Liver (tissue), 9 donors: ENCODE results near the gene CBX8. TPM values are rescaled to one million over a fixed set of nuclear protein-coding genes. Genes with fewer than 3 reads are reported as not detected.
A peak's percentile ranks its signal among the peaks of the same experiment; 100 is the strongest.

Experiments
- DNase-seq: peaks from one replicate; pipeline ENCODE4 v3.0.0-alpha.2; 2017; ENCODE audit warnings: low spot score
- H3K27ac ChIP-seq, 2 donors: one replicate each; pipeline ENCODE4 v1.7.0; 2013; ENCODE audit warnings: inconsistent platforms in 2 of 2, low read length in 2 of 2, control low read depth in 1 of 2, low read depth in 1 of 2, mild to moderate bottlenecking in 1 of 2
- H3K27me3 ChIP-seq, 4 donors: one replicate each; pipeline versions ENCODE4 v1.6.1 to v1.7.0; 2013; ENCODE audit warnings: low read length in 3 of 4, inconsistent platforms in 1 of 4, mild to moderate bottlenecking in 1 of 4, moderate library complexity in 1 of 4; ENCODE audit not compliant: control insufficient read depth in 4 of 4, insufficient read depth in 4 of 4
- H3K36me3 ChIP-seq, 4 donors: one replicate each; pipeline versions ENCODE4 v1.6.1 to v1.7.0; 2013; ENCODE audit warnings: low read length in 3 of 4, mild to moderate bottlenecking in 3 of 4, low read depth in 1 of 4, moderate library complexity in 1 of 4; ENCODE audit not compliant: control insufficient read depth in 4 of 4, insufficient read depth in 3 of 4
- H3K4me1 ChIP-seq, 4 donors: one replicate each; pipeline versions ENCODE4 v1.6.1 to v1.7.0; 2013; ENCODE audit warnings: low read length in 3 of 4, mild to moderate bottlenecking in 3 of 4, moderate library complexity in 1 of 4; ENCODE audit not compliant: control insufficient read depth in 4 of 4, insufficient read depth in 4 of 4
- H3K4me3 ChIP-seq, 3 donors: one replicate each; pipeline versions ENCODE4 v1.6.1 to v1.7.0; 2013; ENCODE audit warnings: low read length in 3 of 3, control low read depth in 1 of 3, low read depth in 1 of 3, mild to moderate bottlenecking in 1 of 3
- H3K9ac ChIP-seq, 2 donors: one replicate each; pipeline ENCODE4 v1.7.0; 2013; ENCODE audit warnings: low read length in 2 of 2, mild to moderate bottlenecking in 2 of 2, moderate library complexity in 2 of 2, control low read depth in 1 of 2, low read depth in 1 of 2
- H3K9me3 ChIP-seq, 4 donors: one replicate each; pipeline versions ENCODE4 v1.6.1 to v1.7.0; 2013; ENCODE audit warnings: low read length in 3 of 4; ENCODE audit not compliant: control insufficient read depth in 4 of 4
- ATF3 ChIP-seq: IDR thresholded peaks from 2 replicates; pipeline ENCODE4 v1.6.1; 2016; ENCODE audit warnings: antibody characterized with exemption
- EGR1 ChIP-seq, 2 donors: IDR thresholded peaks; 2 replicates each; pipeline ENCODE4 v1.6.1; 2016 to 2018; ENCODE audit warnings: antibody characterized with exemption in 2 of 2, low read depth in 2 of 2
- FOXA1 ChIP-seq: IDR thresholded peaks from 2 replicates; pipeline ENCODE4 v1.6.1; 2016; ENCODE audit warnings: antibody characterized with exemption
- FOXA2 ChIP-seq: IDR thresholded peaks from 2 replicates; pipeline ENCODE4 v1.6.1; 2016; ENCODE audit warnings: antibody characterized with exemption
- GABPA ChIP-seq, 2 donors: IDR thresholded peaks in 1 of 2; conservative IDR thresholded peaks in 1 of 2; 2 replicates each; pipeline ENCODE4 v1.6.1; 2016; ENCODE audit warnings: antibody characterized with exemption in 2 of 2, mild to moderate bottlenecking in 1 of 2, moderate library complexity in 1 of 2
- HNF4A ChIP-seq, 2 donors: conservative IDR thresholded peaks; 2 replicates each; pipeline ENCODE4 v1.6.1; 2016; ENCODE audit warnings: antibody characterized with exemption in 2 of 2, mild to moderate bottlenecking in 2 of 2
- HNF4G ChIP-seq: IDR thresholded peaks from 2 replicates; pipeline ENCODE4 v1.6.1; 2016; ENCODE audit warnings: antibody characterized with exemption
- JUND ChIP-seq, 2 donors: IDR thresholded peaks; 2 replicates each; pipeline ENCODE4 v1.6.1; 2016; ENCODE audit warnings: antibody characterized with exemption in 2 of 2
- MAX ChIP-seq: IDR thresholded peaks from 2 replicates; pipeline ENCODE4 v1.6.1; 2016; ENCODE audit warnings: antibody characterized with exemption
- NR2F2 ChIP-seq: IDR thresholded peaks from 2 replicates; pipeline ENCODE4 v1.6.1; 2016; ENCODE audit warnings: antibody characterized with exemption
- RAD21 ChIP-seq, 2 donors: IDR thresholded peaks; 2 replicates each; pipeline ENCODE4 v1.6.1; 2016; ENCODE audit warnings: antibody characterized with exemption in 2 of 2, mild to moderate bottlenecking in 2 of 2
- REST ChIP-seq: IDR thresholded peaks from 2 replicates; pipeline ENCODE4 v1.6.1; 2016; ENCODE audit warnings: antibody characterized with exemption, mild to moderate bottlenecking
- RXRA ChIP-seq, 2 donors: IDR thresholded peaks; 2 replicates each; pipeline ENCODE4 v1.6.1; 2017 to 2018; ENCODE audit warnings: antibody characterized with exemption in 2 of 2, mild to moderate bottlenecking in 1 of 2
- SP1 ChIP-seq: IDR thresholded peaks from 2 replicates; pipeline ENCODE4 v1.6.1; 2018; ENCODE audit warnings: antibody characterized with exemption, mild to moderate bottlenecking
- TAF1 ChIP-seq: conservative IDR thresholded peaks from 2 replicates; pipeline ENCODE4 v1.6.1; 2016; ENCODE audit warnings: antibody characterized with exemption, mild to moderate bottlenecking
- YY1 ChIP-seq: IDR thresholded peaks from 2 replicates; pipeline ENCODE4 v1.6.1; 2016; ENCODE audit warnings: antibody characterized with exemption, mild to moderate bottlenecking
- ZBTB33 ChIP-seq: IDR thresholded peaks from 2 replicates; pipeline ENCODE4 v1.6.1; 2016; ENCODE audit warnings: antibody characterized with exemption
- WGBS: extraction: QIAGEN DNeasy Blood & Tissue Kit; methylation state at CpG from one replicate; pipeline ENCODE4 v1.1.7; 2013; 5-methylcytosine and 5-hydroxymethylcytosine counted together
- polyA plus RNA-seq, 2 donors: library from polyadenylated mRNA; stranded (reverse) in 1 of 2; unstranded in 1 of 2; fragments of 200-250 nt in 1 of 2; fragments of >200 nt in 1 of 2; fragmentation: Nextera tagmentation in 1 of 2; extraction: Ambion mirVana in 1 of 2; gene quantifications; one replicate each; pipeline versions ENCODE4 v1.2.1 to v1.2.3, GENCODE V29; 2013 to 2015
- total RNA-seq, 2 donors: library from RNA; depleted of rRNA; stranded (reverse); fragments of >200 nt; gene quantifications; one replicate each; pipeline ENCODE4 v1.2.3, GENCODE V29; 2014
- TF ChIP-seq, protein P1 (sequence below): fragments of 150-350 bp; IDR thresholded peaks from 2 replicates; pipeline ENCODE4 v1.5.1; 2017; ENCODE audit warnings: improper control_type of control experiment, low read depth, low read length; ENCODE audit not compliant: missing input control
- donor health status: healthy.
- donor health status: healthy.
- donor health status: healthy.
- donor health status: healthy.
- donor health status: healthy.

The CBX8 gene
- total and polyA plus RNA-seq, 4 donors = 0.75 to 2.7 (median 1.9) TPM

DNA sequence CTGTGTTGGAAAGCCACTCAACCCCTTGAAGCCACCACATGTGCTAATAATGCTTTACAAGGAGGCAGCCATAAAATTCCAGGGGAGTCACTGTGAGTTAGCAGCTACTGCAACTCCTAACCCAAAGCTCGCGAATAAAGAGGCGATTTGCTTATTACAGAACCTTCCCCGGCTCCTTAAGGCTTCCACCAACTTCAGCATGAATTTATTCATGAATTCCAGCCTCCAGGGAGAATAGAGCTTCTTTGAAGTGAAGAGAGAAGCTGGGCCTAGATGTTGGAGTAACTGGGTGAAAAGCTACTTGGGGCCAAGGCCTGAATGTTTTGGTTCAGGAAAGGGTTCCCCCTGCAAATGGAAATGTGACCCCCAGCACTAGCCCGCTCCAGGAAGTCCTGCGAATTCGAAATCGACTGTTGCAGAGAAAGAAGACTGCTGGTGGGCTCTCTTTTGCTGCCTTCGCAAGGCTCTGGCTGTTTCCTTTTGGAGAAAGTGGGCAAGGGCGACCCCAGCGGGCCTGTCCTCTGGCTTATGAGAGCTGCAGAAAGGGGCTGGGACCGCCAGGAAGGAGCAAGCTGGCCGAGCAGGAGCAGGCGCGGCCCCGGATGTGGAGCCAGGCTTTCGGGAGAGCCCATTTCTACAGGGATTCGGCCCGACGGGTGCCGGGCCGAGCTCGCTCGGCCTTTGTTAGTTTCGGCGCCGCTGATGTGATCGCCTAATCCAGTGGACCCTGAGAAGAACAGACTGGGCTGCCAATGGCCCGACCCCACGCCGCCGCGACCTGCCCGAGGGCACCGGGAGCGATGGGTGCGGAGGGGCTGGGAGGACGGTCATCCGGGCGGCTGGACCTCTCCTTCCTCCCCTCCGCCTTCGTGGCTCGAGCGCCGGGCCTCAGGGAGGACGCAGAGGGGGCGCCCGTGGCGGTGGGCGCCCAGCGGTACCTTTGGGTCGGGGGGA, 7.6 kb downstream of the CBX8 start:
- Histone ChIP-seq H3K4me1 (peaks cover 0 to 10% (median 7%) of the 10 kb centered on the region in 4 donors), H3K36me3 (no peaks in the 10 kb centered on the region), H3K9ac (no peak overlapping the region), H3K27me3 (peaks cover 0 to 15% (median 10%) of the 10 kb centered on the region in 4 donors), H3K4me3 (peak overlapping the region in 1 of 3 donors; percentile 30), H3K9me3 (no peaks in the 10 kb centered on the region), H3K27ac (no peak overlapping the region)
- TF ChIP-seq, protein P1, sequence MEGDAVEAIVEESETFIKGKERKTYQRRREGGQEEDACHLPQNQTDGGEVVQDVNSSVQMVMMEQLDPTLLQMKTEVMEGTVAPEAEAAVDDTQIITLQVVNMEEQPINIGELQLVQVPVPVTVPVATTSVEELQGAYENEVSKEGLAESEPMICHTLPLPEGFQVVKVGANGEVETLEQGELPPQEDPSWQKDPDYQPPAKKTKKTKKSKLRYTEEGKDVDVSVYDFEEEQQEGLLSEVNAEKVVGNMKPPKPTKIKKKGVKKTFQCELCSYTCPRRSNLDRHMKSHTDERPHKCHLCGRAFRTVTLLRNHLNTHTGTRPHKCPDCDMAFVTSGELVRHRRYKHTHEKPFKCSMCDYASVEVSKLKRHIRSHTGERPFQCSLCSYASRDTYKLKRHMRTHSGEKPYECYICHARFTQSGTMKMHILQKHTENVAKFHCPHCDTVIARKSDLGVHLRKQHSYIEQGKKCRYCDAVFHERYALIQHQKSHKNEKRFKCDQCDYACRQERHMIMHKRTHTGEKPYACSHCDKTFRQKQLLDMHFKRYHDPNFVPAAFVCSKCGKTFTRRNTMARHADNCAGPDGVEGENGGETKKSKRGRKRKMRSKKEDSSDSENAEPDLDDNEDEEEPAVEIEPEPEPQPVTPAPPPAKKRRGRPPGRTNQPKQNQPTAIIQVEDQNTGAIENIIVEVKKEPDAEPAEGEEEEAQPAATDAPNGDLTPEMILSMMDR = no peak
- TF ChIP-seq RAD21 (IDR thresholded peaks at IDR 0.05) (no peak), EGR1 (IDR thresholded peaks at IDR 0.05; ENCODE audit: low read depth in 2 of 2) (no peak), NR2F2 (no peak), ZBTB33 (no peak)
- WGBS = 28% methylated on average over 52 of the region's 52 CpGs
- DNase-seq = no peak

- Histone ChIP-seq H3K9ac (no peak overlapping the region), H3K36me3 (no peaks in the 10 kb centered on the region), H3K4me3 (no peak overlapping the region), H3K27me3 (peaks cover 0 to 15% (median 10%) of the 10 kb centered on the region in 4 donors), H3K9me3 (no peaks in the 10 kb centered on the region), H3K4me1 (peaks cover 0 to 10% (median 7%) of the 10 kb centered on the region in 4 donors), H3K27ac (no peak overlapping the region)
- TF ChIP-seq FOXA1 (no peak), HNF4A (conservative IDR thresholded peaks at IDR 0.05) (no peak), RAD21 (IDR thresholded peaks at IDR 0.05) (no peak), ZBTB33 (no peak), TAF1 (no peak), NR2F2 (no peak), EGR1 (IDR thresholded peaks at IDR 0.05; ENCODE audit: low read depth in 2 of 2) (no peak), JUND (IDR thresholded peaks at IDR 0.05) (no peak), REST (no peak), RXRA (IDR thresholded peaks at IDR 0.05) (no peak), MAX (no peak), GABPA (IDR thresholded peaks at IDR 0.05 in 1 of 2, conservative IDR thresholded peaks at IDR 0.05 in 1 of 2) (no peak), SP1 (no peak), FOXA2 (no peak), ATF3 (no peak), HNF4G (no peak), YY1 (no peak)
- TF ChIP-seq, protein P1 = no peak
- 62% methylated on average over 5 of the region's 5 CpGs for WGBS
- DNase-seq = no peak
These were observed 8.4 kb downstream of the CBX8 start for GRCh38 chr17:79788455-79788854.
